Endothelial cell of umbilical vein (primary cell): ENCODE measurements around the gene TPRA1.

Experiments
- CTCF ChIP-seq, 2 donors: IDR thresholded peaks; 1 replicate in 1 of 2; 2 replicates in 1 of 2; pipeline ENCODE4 v1.5.1; 2011; ENCODE audit warnings: low read length in 2 of 2, mild to moderate bottlenecking in 2 of 2, moderate library complexity in 2 of 2, control low read depth in 1 of 2, inconsistent platforms in 1 of 2, low read depth in 1 of 2; ENCODE audit not compliant: insufficient read depth in 1 of 2; ENCODE audit errors: extremely low read depth in 1 of 2
- EZH2 ChIP-seq: IDR thresholded peaks from 2 replicates; pipeline ENCODE4 v1.6.1; 2012; ENCODE audit warnings: borderline replicate concordance, low read depth, mild to moderate bottlenecking, moderate library complexity, low read length, inconsistent platforms; ENCODE audit not compliant: severe bottlenecking
- GATA2 ChIP-seq: IDR thresholded peaks from 2 replicates; pipeline ENCODE4 v1.7.0; 2011; ENCODE audit warnings: low read depth, mild to moderate bottlenecking, moderate library complexity, mixed read lengths, low read length; ENCODE audit not compliant: insufficient read length, insufficient read depth
- JUN ChIP-seq: IDR thresholded peaks from 2 replicates; pipeline ENCODE4 v1.6.1; 2011; ENCODE audit warnings: borderline replicate concordance, low read depth; ENCODE audit not compliant: insufficient read length, insufficient read depth
- MAX ChIP-seq: IDR thresholded peaks from 2 replicates; pipeline ENCODE4 v1.6.1; 2011; ENCODE audit not compliant: insufficient read depth, insufficient read length
- MYC ChIP-seq: IDR thresholded peaks from one replicate; pipeline ENCODE4 v1.6.1; 2011; ENCODE audit warnings: mild to moderate bottlenecking, low read depth, low read length
- POLR2A ChIP-seq: IDR thresholded peaks from 2 replicates; pipeline ENCODE4 v1.6.1; 2012; ENCODE audit warnings: low read depth, mild to moderate bottlenecking, control low read depth, low read length
- POLR2AphosphoS5 ChIP-seq: IDR thresholded peaks from 2 replicates; pipeline ENCODE4 v1.6.1; 2012; ENCODE audit warnings: low read depth, mild to moderate bottlenecking, control low read depth, low read length, moderate library complexity; ENCODE audit not compliant: insufficient read depth

- TF ChIP-seq POLR2A, result no peak
- TF ChIP-seq CTCF (IDR thresholded peaks at IDR 0.05; ENCODE audit: extremely low read depth in 1 of 2, insufficient read depth in 1 of 2, low read depth in 1 of 2, low read length in 2 of 2), result no peak
- TF ChIP-seq MYC, result no peak
- TF ChIP-seq POLR2AphosphoS5, result no peak
- no peak for TF ChIP-seq EZH2
- no peak for TF ChIP-seq MAX
- TF ChIP-seq JUN, result no peak
- TF ChIP-seq GATA2, result no peak
These were observed 44.0 kb downstream of the TPRA1 start for GRCh38 chr3:127546554-127546953.
